GM18505 (cell line): ENCODE results near the gene TMC6.
"Not testable (repeated sequence)": the region's sequence is repeated elsewhere in the genome, so short reads cannot be mapped to it uniquely, and the experiment has no call there.

Experiments
- ATAC-seq: cut with Tn5 transposase; IDR thresholded peaks from one replicate; pipeline ENCODE4 v1.9.1; 2021; ENCODE audit not compliant: unreplicated experiment
- POLR2A ChIP-seq: IDR thresholded peaks from 4 replicates; pipeline ENCODE4 v1.6.1; 2011; ENCODE audit warnings: borderline replicate concordance; ENCODE audit not compliant: insufficient read depth, insufficient read length; ENCODE audit errors: extremely low read depth

The TMC6 gene

DNA sequence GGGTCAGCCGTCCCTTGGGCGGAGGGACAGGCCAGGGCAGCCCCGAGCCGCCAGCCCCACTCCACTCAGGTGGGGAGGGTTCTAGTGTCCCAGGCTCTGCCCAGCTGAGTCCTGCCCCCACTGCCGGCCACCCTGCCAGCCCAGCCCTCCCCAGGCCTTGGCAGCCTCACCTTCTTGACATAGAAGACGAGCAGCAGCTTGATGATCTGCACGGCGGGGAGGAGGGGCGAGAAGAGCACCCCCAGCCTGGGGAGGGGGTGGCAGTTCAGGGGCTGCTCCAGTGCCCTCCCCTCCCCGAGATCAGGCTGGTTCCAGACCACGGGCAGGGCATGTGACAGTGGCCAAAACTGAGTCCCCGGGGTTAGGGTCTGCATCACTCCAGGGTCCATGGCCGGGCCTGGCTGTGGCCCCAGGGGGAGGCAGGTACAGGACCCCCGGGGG, 9.7 kb downstream of the TMC6 start:
- ATAC-seq = no peak
- peak; percentile 15 for TF ChIP-seq POLR2A

DNA sequence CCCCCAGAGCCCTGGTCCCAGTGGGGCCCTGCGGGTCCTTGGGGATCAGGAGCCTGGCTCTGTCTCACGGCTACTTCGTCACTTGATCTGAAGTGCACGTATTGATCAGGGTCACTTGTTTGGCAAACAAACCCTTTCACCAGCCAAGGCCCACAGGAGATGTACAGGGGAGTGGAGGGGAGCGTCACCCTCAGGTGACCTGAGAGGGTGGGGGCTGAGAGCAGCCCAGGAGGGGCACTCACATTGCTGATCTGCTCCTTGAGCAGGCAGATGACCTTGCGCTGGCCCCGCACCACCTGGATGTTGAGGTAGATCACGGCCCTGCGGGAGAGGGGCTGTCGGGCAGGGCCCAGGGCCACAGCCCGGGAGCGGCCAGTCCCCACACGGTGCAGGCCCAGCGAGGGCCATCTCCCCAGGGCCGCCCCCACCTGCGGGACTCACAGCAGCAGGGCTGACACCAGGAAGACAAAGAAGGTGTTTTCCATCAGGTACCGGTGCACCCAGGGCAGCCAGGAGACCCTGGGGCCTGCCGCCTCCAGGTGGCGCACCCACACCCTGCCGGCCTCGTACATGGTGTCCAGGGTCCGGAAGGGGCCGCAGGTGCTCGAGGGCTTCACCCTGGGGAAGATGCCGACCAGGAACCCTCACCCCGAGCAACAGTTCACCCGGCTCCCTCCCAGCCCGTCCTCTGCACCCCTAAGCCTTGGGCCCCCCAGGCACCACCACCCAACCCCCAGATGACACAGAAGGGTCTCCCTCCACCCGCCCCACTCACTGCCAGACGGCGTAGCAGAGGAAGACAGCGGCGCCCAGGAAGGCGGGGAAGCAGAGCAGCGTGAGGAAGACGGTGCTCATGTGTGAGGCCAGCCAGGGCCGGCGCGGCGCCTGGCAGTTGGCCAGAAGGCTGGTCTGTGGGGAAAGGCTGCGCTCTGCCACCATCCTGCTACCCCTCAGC, 11.3 kb downstream of the TMC6 start:
- no peak for TF ChIP-seq POLR2A
- no peak for ATAC-seq

DNA sequence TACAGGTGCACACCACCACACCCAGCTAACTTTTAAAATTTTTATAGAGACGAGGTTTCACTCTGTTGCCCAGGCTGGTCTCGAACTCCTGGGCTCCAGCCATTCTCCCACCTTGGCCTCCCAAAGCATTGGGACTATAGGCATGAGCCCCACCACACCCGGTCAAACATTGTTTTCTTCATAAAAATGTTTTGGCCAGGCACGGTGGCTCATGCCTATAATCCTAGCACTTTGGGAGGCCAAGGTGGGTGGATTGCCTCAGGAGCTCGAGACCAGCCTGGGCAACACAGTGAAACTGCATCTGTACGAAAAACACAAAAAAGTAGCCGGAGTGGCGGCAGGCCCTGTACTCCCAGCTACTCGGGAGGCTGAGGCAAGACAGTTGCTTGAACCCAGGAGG, 12.1 kb downstream of the TMC6 start:
- ATAC-seq = no peak
- TF ChIP-seq POLR2A = no peak

DNA sequence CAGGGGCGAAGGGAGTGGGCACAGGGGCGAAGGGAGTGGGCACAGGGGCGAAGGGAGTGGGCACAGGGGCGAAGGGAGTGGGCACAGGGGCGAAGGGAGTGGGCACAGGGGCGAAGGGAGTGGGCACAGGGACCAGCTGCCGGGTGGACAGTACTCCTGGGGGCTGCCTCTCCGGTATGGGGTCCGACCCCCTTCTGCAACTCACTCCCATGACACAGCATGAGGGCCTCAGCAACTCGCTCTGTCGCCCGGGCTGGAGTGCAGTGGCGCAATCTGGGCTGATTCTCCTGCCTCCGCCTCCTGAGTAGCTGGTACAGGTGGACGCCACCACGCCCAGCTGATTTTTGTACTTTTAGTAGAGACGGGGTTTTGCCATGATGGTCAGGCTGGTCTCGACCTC, 12.8 kb downstream of the TMC6 start:
- ATAC-seq = not testable (repeated sequence)

DNA sequence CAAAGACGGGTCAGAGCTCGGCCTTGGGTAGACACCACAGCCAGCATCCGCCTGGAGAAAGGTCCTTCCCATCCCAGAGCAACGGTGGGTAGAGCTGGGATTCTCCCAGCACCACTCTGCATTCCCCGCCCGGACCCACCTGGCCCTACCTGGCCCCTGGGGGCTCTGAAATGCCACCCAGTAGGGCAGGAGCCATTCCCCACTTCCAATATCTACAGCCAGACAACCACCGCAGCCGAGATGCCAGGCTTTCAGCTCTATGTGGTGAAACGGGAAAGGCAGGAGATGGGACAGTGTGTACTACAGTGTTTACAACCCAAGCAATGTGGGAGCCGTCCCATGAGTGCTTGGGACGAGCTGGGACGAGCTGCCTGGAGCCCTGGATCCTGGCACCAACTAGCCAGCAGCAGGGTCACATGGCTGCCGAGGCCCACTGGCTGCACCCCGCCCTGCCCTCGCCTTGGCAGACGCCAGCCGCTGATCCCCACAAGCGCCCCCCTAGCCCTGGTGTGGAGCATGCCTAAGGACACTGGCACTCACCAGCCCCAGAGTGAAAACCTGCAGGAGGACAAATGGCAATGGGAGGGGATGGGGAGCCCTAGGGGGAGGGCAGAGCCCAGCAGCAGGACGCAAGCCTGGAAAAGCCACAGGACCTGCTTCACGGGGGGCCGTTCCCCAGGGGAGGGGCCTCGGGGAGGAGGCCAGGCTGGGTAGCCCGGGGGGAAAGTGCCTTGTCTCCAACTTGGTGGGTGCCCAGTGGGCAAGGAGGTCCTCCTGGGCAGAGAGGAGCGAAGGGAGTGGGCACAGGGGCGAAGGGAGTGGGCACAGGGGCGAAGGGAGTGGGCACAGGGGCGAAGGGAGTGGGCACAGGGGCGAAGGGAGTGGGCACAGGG, 13.5 kb downstream of the TMC6 start:
- ATAC-seq = no peak
- TF ChIP-seq POLR2A = peak; percentile 18

DNA sequence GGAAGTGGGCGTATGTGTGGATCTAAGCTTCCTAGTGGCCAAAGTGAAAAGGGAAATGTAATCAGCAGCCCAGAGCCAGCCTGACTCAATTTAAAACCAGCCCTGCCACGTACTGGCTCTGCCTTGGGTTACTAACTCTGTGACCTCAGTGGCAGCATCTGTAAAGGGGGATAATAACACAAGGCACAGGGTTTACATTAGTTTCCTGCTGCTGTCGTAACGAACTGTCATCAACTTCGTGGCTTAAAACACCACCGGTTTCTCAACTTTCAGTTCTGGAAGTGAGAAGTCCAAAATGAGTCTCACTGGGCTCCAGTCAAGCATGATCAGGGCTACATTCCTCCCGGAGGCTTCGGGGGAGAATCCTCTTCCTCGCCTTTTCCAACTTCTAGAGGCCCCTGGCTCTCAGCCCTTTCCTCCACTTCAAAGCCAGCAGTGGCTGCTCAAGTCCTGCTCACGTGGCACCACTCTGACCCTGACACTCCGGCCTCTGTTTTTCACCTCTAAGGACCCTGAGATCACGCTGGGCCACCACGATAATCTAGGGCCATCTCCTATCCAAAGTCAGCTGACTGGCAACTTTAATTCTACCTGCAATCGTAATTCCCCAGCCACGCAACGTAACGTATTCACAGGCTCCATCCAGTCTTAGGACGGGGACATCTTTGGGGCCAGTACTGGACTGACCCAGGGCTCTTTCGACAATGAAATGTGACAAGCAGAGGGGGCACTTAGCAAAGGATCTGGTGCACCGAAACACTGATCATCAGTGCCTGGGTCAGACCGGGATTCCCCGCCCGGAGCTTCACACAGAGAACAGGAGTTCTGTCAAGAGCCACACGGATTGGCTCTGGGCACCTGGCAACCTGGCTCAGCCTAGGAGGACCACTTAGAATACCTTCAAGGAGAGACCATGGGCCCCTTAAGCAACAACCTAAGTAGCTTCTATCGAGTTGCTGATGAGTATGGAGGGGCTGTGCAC, 14.5 kb downstream of the TMC6 start:
- no peak for TF ChIP-seq POLR2A
- ATAC-seq = no peak

DNA sequence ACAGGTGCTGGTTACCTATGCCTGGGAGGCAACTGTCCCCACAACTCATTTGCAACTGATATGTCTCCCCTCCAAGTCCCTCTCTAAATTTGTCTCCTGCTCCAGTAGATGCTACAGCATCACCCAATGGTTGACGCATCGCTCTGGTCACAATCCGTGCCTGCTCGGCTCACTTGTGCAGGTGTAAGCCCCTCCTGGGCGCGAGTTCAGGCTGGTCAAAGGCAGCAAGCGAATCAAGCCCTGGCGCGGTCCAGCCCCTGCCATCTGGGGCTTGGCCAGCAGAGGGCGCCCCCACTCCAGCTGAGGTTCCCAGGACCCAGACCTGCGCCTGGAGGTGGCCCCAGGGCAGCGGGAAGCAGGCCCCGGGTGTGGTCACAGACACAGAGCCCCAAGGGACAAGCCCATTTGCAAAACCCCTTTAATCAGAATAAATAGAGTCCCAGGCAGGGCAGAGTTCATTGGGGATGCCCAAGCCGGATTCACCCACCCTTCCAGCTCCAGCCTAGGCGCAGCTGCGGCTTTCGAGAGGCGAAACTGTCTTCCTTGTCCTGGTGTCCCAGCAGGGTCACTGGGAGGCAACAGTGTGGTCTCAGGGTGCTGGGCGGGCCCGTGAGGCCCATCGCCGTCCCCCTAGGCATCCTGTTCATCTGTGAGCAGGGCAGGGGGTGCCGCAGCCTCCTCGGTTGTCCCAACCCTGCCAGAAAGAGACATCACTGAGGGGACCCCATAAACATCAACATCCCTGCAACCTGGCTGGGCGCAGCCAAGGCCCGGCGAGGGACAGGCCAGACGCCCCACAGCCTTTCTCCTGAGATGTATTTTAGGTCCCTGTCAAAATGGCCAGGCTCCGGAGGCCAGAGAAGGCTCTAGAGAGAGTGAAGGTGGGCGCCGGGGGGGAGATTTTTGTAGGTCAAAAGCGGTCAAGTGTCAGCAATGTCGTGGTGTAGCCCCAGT, 15.8 kb downstream of the TMC6 start:
- ATAC-seq = no peak
- TF ChIP-seq POLR2A = peak; percentile 19

DNA sequence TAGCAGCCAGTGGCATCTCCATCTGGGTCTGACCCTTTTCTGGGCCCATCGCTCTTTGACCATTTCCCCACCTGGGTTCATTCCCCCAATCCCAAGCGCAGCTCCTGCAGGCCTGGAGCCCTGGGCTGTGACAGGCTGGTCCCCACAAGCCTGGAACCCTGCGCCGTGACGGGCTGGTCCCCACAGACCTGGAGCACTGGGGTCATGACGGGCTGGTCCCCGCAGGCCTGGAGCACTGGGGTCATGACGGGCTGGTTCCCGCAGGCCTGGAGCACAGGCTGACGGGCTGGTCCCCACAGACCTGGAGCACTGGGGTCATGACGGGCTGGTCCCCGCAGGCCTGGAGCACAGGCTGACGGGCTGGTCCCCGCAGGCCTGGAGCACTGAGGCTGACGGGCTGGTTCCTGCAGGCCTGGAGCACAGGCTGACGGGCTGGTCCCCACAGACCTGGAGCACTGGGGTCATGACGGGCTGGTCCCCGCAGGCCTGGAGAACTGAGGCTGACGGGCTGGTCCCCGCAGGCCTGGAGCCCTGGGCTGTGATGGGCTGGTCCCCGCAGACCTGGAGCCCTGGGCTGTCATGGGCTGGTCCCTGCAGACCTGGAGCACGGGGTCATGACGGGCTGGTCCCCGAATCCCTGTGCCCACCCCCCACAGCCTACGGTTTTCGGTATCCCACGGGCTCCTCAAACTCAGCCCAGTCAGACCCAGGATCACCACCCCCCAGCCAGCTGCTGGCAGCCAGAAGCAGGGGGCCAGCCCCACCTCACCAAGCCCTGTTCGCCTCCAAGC, 16.6 kb downstream of the TMC6 start:
- TF ChIP-seq POLR2A = peak; percentile 7
- ATAC-seq = no peak

DNA sequence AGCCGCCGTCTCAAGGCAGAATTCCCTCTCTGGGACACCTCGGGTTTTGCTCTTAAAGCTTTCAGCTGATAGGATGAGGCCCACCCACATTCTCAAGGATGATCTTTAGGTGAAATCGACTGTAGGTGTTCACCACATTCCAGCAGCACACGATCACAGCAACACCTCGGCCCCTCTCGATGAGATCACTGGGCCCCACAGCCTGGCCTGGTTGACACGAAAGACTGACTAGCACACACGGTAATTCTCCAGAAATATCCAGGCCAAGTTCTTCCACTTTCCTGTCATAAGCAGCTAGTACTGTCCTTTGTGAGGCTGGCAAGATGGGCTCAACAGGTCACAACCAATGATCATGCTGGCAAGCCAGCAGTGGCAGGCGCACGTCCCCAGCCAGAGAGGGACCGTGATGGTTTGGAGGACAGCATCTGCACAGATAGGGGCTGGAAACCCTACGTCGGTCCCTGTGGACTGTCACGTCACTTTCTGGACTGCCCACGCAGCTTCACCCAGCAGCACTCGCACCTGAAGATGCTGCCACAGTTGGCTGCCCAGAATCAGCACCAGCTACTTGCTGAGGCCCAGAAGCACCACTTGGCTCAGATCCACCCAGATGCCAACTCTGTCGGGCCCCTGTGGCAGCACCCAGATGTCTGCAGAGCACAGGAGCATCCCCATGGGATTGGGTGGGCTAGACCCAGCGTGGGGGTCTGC, 17.4 kb downstream of the TMC6 start:
- no peak for ATAC-seq

DNA sequence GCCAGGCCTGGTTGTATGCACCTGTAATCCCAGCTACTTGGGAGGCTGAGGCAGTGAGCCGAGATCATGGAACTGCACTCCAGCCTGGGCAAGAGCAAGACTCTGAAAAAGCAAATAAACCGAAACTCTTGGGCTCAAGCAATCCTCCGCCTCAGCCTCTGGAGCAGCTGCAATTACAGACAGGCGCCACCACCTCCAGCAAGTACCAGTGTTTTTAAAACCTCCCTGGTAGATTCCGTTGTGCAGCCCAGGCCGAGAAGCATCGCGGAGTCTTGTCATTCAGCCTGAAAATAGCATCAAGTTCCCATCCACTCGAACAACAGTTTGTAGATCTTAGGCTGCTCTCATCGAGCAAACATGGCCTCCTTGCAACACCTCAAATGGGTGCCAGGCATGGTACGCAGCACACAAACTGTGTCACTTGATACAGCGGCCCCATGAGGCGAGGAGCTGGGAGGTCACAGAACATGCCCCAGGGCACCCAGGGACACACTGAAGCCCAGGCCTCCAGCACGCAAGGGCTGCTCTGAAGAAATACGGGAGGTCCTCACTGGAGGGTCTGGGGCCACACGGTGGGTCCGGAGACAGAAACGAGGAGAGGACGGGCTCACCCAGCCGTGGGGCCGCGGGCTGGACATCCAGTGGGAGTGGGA, 18.1 kb downstream of the TMC6 start:
- no peak for TF ChIP-seq POLR2A
- ATAC-seq = no peak

More for the DNA sequence above, 17.4 kb downstream of the TMC6 start:
- no peak for TF ChIP-seq POLR2A

DNA sequence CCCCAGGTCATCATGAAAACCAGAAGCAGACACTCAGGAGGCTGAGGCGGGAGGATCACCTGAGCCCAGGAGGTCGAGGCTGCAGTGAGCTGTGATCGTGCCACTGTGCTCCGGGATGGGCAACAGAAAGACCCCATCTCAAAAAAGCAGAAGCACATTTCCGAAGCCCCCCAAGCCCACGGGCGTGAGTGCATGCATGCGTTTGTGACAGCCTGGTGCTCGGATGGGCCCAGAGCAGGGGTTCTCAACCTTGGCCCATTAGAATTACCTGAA, 19.1 kb downstream of the TMC6 start:
- ATAC-seq = no peak
- TF ChIP-seq POLR2A = no peak
